Mesothelial cell of epicardium (in vitro differentiated cells): ENCODE measurements around the gene SSR4. TPM values are rescaled to one million over a fixed set of nuclear protein-coding genes. Genes with fewer than 3 reads are reported as not detected.

Experiments
- DNase-seq, 2 experiments: peaks; one replicate each; pipeline ENCODE4 v3.0.0; 2021; ENCODE audit warnings: low spot score in 2 of 2; ENCODE audit not compliant: unreplicated experiment in 2 of 2
- H3K27ac Mint-ChIP-seq: 2 replicates; pipeline ENCODE4 v1.8.0; 2021; ENCODE audit warnings: mixed read lengths
- H3K27me3 Mint-ChIP-seq: 2 replicates; pipeline ENCODE4 v1.8.0; 2021; ENCODE audit warnings: low read depth, mixed read lengths
- H3K36me3 Mint-ChIP-seq: 2 replicates; pipeline ENCODE4 v1.8.0; 2021; ENCODE audit warnings: mixed read lengths
- H3K4me1 Mint-ChIP-seq: 2 replicates; pipeline ENCODE4 v1.8.0; 2021; ENCODE audit warnings: mixed read lengths
- H3K4me3 Mint-ChIP-seq: 2 replicates; pipeline ENCODE4 v1.8.0; 2021; ENCODE audit warnings: mild to moderate bottlenecking, moderate library complexity, mixed read lengths
- H3K9me3 Mint-ChIP-seq: 2 replicates; pipeline ENCODE4 v1.8.0; 2021; ENCODE audit warnings: mixed read lengths
- CTCF ChIP-seq: fragments of 200-600 bp; sonication (generic); IDR thresholded peaks from one replicate; pipeline ENCODE4 v1.5.0; 2021; ENCODE audit warnings: antibody characterized with exemption; ENCODE audit not compliant: unreplicated experiment
- total RNA-seq: library from RNA; stranded (reverse); gene quantifications from 3 replicates; pipeline ENCODE4 v1.2.1, GENCODE V29; 2021

Gene SSR4
- total RNA-seq, 1 donor from 2014 or later: 213 TPM

- H3K9me3 Mint-ChIP-seq: peaks cover 8% of the 10 kb centered on the region
Observed at GRCh38 chrX:153792368-153792767, 2.1 kb upstream of the SSR4 start.

GRCh38 chrX:153793291-153793690 is 1.2 kb upstream of the SSR4 start:
- no peak for TF ChIP-seq CTCF
- no peak for DNase-seq
- peaks cover 3% of the 10 kb centered on the region for H3K36me3 Mint-ChIP-seq
- no peaks in the 10 kb centered on the region for H3K27me3 Mint-ChIP-seq
- peaks cover 20% of the 10 kb centered on the region for H3K4me1 Mint-ChIP-seq
- peak overlapping the region; percentile 89 for H3K4me3 Mint-ChIP-seq
- peak overlapping the region; percentile 69 for H3K27ac Mint-ChIP-seq
- peaks cover 8% of the 10 kb centered on the region for H3K9me3 Mint-ChIP-seq

More at GRCh38 chrX:153792368-153792767, 2.1 kb upstream of the SSR4 start:
- Mint-ChIP-seq H3K27ac (no peak overlapping the region), H3K36me3 (peaks cover 5% of the 10 kb centered on the region), H3K4me1 (peaks cover 20% of the 10 kb centered on the region), H3K27me3 (no peaks in the 10 kb centered on the region), H3K4me3 (no peak overlapping the region)
- TF ChIP-seq CTCF: no peak
- no peak for DNase-seq

GRCh38 chrX:153794897-153795816 is 689 bp downstream of the SSR4 start:
- TF ChIP-seq CTCF: no peak
- Mint-ChIP-seq H3K27me3 (no peaks in the 10 kb centered on the region), H3K4me3 (peak overlapping the region; percentile 89), H3K9me3 (peaks cover 8% of the 10 kb centered on the region), H3K27ac (peak overlapping the region; percentile 97), H3K36me3 (peaks cover 3% of the 10 kb centered on the region), H3K4me1 (peaks cover 20% of the 10 kb centered on the region)
- peak in 1 of 2 experiments; percentile 54 for DNase-seq

- TF ChIP-seq CTCF: no peak
- peaks cover 5% of the 10 kb centered on the region for H3K9me3 Mint-ChIP-seq
- H3K36me3 Mint-ChIP-seq: peaks cover 3% of the 10 kb centered on the region
- no peak overlapping the region for H3K4me3 Mint-ChIP-seq
- H3K27me3 Mint-ChIP-seq: no peaks in the 10 kb centered on the region
- no peak overlapping the region for H3K27ac Mint-ChIP-seq
- H3K4me1 Mint-ChIP-seq: peaks cover 20% of the 10 kb centered on the region
- DNase-seq: no peak
Observed at GRCh38 chrX:153797415-153798015, 3.0 kb downstream of the SSR4 start.

- no peak overlapping the region for H3K27ac Mint-ChIP-seq
- H3K36me3 Mint-ChIP-seq: no peaks in the 10 kb centered on the region
- no peaks in the 10 kb centered on the region for H3K9me3 Mint-ChIP-seq
- no peaks in the 10 kb centered on the region for H3K27me3 Mint-ChIP-seq
- peaks cover 18% of the 10 kb centered on the region for H3K4me1 Mint-ChIP-seq
- no peak for TF ChIP-seq CTCF
- no peak overlapping the region for H3K4me3 Mint-ChIP-seq
- no peak for DNase-seq
Observed at GRCh38 chrX:153799326-153799725, 4.9 kb downstream of the SSR4 start.
